GM19025 (cell line): ENCODE data around the gene NCF4.

ENCODE experiments used
- ATAC-seq: cut with Tn5 transposase; IDR thresholded peaks from one replicate; pipeline ENCODE4 v1.9.1; 2021; ENCODE audit warnings: mild to moderate bottlenecking, low read depth, moderate library complexity; ENCODE audit not compliant: unreplicated experiment

The NCF4 gene

GRCh38 chr22:36863979-36864378, 3.2 kb downstream of the NCF4 start:
- ATAC-seq = no peak

DNA sequence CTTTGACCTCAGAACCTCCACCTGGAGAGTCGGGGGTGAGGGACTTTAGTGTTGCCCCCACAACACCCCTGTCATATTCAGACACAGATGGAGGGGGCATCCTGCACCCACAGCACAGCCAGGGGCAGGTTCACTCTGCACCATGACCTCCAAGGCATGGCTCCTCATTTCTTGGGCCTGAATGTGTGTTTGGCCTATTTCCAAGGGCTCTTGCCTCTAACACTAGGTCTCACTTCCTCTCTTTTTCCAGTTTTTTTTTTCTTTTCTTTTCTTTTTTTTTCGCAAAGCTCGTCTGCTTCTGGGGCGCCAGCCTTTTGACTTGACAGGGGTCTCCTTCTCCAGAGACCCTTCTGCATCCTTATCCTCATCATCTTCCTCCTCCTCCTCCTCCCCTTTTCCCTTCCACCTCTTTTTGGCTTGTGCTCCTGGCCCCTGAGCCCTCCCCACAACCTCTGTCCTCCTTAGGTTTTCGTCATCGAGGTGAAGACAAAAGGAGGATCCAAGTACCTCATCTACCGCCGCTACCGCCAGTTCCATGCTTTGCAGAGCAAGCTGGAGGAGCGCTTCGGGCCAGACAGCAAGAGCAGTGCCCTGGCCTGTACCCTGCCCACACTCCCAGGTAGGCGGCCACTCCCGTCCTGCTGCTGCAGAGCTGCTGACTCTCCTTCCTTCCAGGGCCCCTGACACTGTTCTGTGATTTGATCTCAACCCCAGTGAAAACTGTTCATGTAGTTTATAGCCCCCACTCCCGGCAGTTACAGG, 3.8 kb downstream of the NCF4 start:
- ATAC-seq = no peak

DNA sequence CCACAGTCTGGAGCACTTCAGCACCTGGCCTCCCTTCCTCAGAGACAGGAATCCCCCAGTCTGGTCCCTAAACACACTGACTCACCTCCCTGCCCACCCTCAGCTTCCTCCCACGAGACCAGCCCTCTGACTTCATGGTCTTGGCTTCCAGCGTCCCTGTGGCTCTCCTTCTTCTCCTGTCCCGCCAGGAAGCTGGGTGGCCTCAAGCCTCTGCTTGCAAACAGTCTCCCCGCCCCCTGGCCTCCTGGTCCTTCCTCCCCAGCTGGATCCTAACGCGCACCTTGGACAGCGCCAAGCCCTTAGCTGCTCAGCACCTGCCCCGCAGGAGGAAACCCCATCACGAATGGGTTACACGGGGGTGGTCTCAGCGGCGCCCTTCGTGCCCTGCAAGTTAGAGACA, 4.5 kb downstream of the NCF4 start:
- no peak for ATAC-seq

DNA sequence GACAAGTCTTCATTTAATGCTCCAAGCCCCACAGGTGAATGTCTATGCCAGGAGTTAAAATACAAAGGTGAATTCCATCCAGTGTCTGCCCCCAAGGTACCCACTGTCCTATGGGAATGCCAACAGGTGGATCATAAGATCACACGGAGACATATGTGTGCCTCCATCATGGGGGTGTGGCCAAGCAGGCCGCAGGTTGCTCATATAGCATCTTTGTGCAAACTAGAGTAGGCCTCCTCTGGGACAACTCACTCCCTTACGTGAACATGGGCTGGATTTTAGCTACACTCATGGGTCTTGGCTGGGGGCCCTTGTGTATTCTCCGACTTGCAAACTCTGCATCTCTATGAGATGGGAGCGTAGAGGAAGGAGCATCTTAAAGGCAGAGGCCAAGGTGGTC, 6.9 kb downstream of the NCF4 start:
- no peak for ATAC-seq

GRCh38 chr22:36868546-36869181, 7.9 kb downstream of the NCF4 start:
- ATAC-seq = no peak

GRCh38 chr22:36870250-36870649, 9.4 kb downstream of the NCF4 start:
- no peak for ATAC-seq

DNA sequence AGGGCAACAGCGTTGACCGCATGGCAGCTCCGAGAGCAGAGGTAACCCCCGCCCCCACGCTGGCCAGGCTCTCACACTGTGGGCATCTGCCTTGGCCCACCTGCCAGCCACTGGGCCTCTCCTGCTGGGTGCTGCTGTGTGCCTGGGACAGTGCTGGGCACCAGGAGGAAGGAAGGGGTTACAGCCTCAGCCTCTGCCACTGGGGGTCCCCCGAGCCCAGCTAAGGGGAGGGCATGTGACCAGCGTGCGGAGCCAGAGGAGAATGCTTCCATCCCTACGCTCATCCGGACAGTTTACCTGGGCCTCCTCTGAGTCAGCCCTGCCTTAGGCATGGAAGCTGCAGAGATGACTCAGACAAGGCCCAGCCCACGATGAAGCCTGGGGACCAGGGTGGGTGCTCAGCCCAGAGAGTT, 10.9 kb downstream of the NCF4 start:
- ATAC-seq = no peak

DNA sequence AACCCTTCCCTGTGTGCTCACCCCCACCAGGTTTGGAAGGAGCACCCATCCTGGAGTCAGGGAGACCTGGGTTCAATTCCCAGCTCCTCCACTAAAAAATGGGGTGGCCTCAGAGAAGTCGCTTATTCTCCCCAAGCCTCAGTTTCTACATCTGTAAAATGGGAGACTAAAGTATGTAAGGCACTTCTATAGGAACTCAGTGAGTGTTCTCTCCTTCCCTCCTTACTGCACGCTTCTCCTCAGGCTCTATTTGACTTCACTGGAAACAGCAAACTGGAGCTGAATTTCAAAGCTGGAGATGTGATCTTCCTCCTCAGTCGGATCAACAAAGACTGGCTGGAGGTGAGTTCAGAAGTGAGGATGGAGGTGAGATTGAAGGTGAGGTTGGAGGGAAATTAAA, 11.3 kb downstream of the NCF4 start:
- no peak for ATAC-seq

DNA sequence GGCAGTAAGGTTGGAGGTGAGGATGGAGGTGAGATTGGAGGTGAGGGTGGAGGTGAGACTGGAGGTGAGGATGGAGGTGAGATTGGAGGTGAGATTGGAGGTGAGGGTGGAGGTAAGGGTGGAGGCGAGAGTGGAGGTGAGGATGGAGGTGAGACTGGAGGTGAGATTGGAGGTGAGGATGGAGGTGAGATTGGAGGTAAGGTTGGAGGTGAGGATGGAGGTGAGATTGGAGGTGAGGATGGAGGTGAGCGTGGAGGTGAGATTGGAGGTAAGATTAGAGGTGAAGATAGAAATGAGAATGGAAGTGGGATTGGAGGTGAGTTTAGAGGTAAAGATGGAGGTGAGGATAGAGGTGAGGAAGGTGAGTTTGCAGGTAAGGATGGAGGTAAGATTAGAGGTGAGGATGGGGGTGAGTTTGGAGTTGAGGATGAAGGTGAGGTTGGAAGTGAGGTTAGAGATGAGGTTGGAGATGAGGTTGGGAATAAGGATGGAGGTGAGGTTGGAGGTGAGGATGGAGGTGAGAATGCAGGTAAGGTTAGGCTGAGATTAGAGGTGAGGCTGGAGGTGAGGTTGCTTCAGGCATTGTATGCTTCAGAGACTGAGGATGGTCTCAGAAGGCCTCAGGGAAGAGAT, 12.2 kb downstream of the NCF4 start:
- no peak for ATAC-seq

- peak; percentile 94 for ATAC-seq
Observed at GRCh38 chr22:36873614-36874308, 13.0 kb downstream of the NCF4 start.

DNA sequence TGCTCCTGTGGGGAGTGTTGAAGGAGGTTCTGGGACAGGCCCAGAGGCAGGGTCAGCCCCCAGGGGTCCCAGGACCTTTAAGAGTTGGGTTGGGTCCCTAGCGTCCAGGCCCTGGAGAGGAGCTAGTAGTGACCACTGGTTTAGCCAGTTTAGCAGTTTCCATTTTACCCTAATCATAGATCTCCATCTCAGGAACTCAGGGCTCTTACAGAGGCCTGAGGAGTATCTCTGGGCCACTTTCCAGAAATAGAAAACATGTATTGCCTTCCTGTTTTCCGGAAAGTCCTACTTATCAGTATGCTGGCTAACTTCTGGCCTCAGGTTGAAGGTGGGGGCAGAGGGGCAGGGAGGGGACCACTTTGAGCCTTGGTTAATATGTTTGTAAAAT, 13.5 kb downstream of the NCF4 start:
- no peak for ATAC-seq

- ATAC-seq = no peak
Observed at GRCh38 chr22:36874736-36875135, 13.9 kb downstream of the NCF4 start.

GRCh38 chr22:36875741-36876140, 14.9 kb downstream of the NCF4 start:
- ATAC-seq = no peak

- ATAC-seq = no peak
Observed at GRCh38 chr22:36879775-36880174, 19.0 kb downstream of the NCF4 start.

GRCh38 chr22:36881504-36882245, 20.9 kb downstream of the NCF4 start:
- ATAC-seq = no peak

GRCh38 chr22:36884349-36885158, 23.7 kb downstream of the NCF4 start:
- no peak for ATAC-seq

DNA sequence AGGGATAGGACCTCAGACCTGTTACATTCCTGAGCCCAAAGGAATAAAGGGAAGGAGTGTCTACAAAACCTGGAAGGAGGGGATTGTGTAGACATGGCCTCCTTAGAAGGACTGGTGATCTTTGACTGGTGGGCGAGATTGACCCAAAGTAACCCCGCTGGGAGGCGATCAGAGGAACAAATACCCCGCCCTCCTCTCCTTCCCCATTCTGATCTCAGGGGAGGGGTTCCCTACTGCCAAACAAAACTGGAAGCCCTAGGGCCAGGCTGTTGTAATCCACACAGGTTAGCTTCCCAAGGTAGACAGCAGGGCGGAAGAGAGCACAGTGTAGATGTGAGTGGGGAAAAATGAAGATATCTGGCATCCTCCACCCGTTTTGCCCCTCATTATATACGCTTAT, 24.7 kb downstream of the NCF4 start:
- no peak for ATAC-seq

- ATAC-seq = no peak
Observed at GRCh38 chr22:36886016-36886415, 25.2 kb downstream of the NCF4 start.

DNA sequence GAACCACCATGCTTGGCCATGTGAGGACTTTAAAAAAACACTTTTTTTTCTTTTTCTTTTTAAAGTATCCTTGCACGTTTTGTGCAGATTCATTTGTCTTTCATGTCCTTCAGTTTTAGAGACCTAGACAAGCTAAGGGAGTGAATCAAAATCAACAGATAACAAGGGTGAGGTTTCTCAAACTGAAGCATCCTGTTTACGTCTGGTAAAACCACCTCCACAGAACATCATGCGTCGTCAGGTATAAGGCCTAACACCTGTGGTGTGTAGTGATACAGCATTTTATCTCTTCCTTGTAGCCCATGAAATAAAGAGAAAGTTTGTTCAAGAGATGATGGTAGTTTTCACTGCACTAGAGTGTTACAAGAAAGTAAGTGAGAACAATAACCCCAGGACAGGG, 26.4 kb downstream of the NCF4 start:
- no peak for ATAC-seq

DNA sequence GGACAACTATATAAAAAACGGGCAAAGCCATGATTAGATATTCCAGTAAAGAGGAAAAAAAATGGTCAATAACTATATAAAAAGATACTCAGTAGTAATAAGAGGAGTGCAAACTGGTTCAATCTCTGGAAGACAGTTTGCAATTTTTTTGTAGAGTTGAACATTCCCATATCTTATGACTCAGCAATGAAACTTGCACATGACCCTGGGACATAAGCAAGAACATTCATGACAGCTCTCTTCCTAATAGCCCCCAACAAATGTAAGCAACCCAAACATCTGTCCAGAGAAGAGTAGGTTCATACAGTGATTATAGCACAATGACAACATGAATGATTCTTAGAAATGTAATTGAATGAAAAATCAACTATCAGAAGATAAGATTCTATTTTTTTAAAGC, 30.8 kb downstream of the NCF4 start:
- ATAC-seq = no peak
